Activated CD4-positive, alpha-beta T cell treated with anti-CD3 and anti-CD28 coated beads, Interleukin-2, amount 10 ng/mL, durations not matched to agents 7 days and 5 days (primary cell): ENCODE results near the gene MTMR8. TPM values are rescaled to one million over a fixed set of nuclear protein-coding genes. Genes with fewer than 3 reads are reported as not detected.
"Not testable (repeated sequence)": the region's sequence is repeated elsewhere in the genome, so short reads cannot be mapped to it uniquely, and the experiment has no call there.

Source experiments
- CTCF ChIA-PET: fragments of 350-600 bp; sonication (Branson Sonifier 250); formaldehyde crosslinking; loops from one replicate; lab custom pipeline; 2021; ENCODE audit warnings: antibody characterized with exemption; lab: Charles Lee
- POLR2A ChIA-PET: fragments of 350-600 bp; sonication (Branson Sonifier 250); formaldehyde crosslinking; loops from one replicate; lab custom pipeline; 2021; ENCODE audit warnings: antibody characterized with exemption; lab: Charles Lee
- DNase-seq: peaks from one replicate; pipeline ENCODE4 v3.0.0-alpha.2; 2020
- H3K27ac Mint-ChIP-seq: one replicate; pipeline ENCODE4 v1.8.0; 2021; ENCODE audit warnings: mild to moderate bottlenecking, moderate library complexity, mixed read lengths
- H3K27me3 Mint-ChIP-seq: one replicate; pipeline ENCODE4 v1.8.0; 2021; ENCODE audit warnings: mixed read lengths
- H3K36me3 Mint-ChIP-seq: one replicate; pipeline ENCODE4 v1.8.0; 2021; ENCODE audit warnings: low read depth, mixed read lengths
- H3K4me1 Mint-ChIP-seq: one replicate; pipeline ENCODE4 v1.8.0; 2021; ENCODE audit warnings: mixed read lengths
- H3K4me3 Mint-ChIP-seq: one replicate; pipeline ENCODE4 v1.8.0; 2021; ENCODE audit warnings: mild to moderate bottlenecking, moderate library complexity, mixed read lengths
- H3K9me3 Mint-ChIP-seq: one replicate; pipeline ENCODE4 v1.8.0; 2021; ENCODE audit warnings: mixed read lengths
- total RNA-seq, 2 experiments: library from RNA; stranded (reverse); gene quantifications; one replicate each; pipeline ENCODE4 v1.2.3, GENCODE V29; 2021

MTMR8 gene
- total RNA-seq, result 1 to 10 TPM; 4.9 to 5.0 TPM

GRCh38 chrX:64394874-64395567 lies at the start of gene MTMR8:
Gene MTMR8 (minus strand): TSS chrX:64395452. CDS start chrX:64395363, 89 bp downstream.
- ChIA-PET POLR2A (no interaction called here), CTCF (no interaction called here)
- H3K9me3 Mint-ChIP-seq, result no peaks in the 10 kb centered on the region

GRCh38 chrX:64439551-64439950 lies 44.3 kb upstream of the MTMR8 start:
- H3K27ac Mint-ChIP-seq, result no peak overlapping the region
- H3K36me3 Mint-ChIP-seq, result no peaks in the 10 kb centered on the region
- POLR2A ChIA-PET, result no interaction called here
- no peaks in the 10 kb centered on the region for H3K27me3 Mint-ChIP-seq
- H3K4me3 Mint-ChIP-seq, result no peak overlapping the region
- CTCF ChIA-PET, result no interaction called here
- H3K4me1 Mint-ChIP-seq, result no peaks in the 10 kb centered on the region
- no peak for DNase-seq
- peaks cover 1% of the 10 kb centered on the region for H3K9me3 Mint-ChIP-seq

More at GRCh38 chrX:64394874-64395567, at the start of gene MTMR8:
- Mint-ChIP-seq H3K4me3 (peak within 1 kb of the TSS; percentile 90), H3K27ac (peak within 1 kb of the TSS; percentile 85), H3K4me1 (peaks cover 22% of the 10 kb centered on the region), H3K36me3 (no peaks in the 10 kb centered on the region), H3K27me3 (no peaks in the 10 kb centered on the region)
- peak; percentile 81 for DNase-seq

GRCh38 chrX:64437665-64438064 lies 42.4 kb upstream of the MTMR8 start:
- POLR2A ChIA-PET, result no interaction called here
- Mint-ChIP-seq H3K4me3 (no peak overlapping the region), H3K9me3 (peaks cover 1% of the 10 kb centered on the region), H3K4me1 (no peaks in the 10 kb centered on the region), H3K36me3 (no peaks in the 10 kb centered on the region), H3K27me3 (no peaks in the 10 kb centered on the region), H3K27ac (no peak overlapping the region)
- CTCF ChIA-PET, result no interaction called here
- DNase-seq, result no peak

- DNase-seq, result no peak
- H3K27ac Mint-ChIP-seq, result no peak overlapping the region
- no peak overlapping the region for H3K4me3 Mint-ChIP-seq
- CTCF ChIA-PET, result no interaction called here
- POLR2A ChIA-PET, result no interaction called here
- H3K36me3 Mint-ChIP-seq, result no peaks in the 10 kb centered on the region
- H3K27me3 Mint-ChIP-seq, result no peaks in the 10 kb centered on the region
- H3K4me1 Mint-ChIP-seq, result no peaks in the 10 kb centered on the region
- H3K9me3 Mint-ChIP-seq, result peaks cover 1% of the 10 kb centered on the region
These were observed 42.0 kb upstream of the MTMR8 start for GRCh38 chrX:64437218-64437617.

- Mint-ChIP-seq H3K4me3 (no peak overlapping the region), H3K27me3 (no peaks in the 10 kb centered on the region), H3K9me3 (no peaks in the 10 kb centered on the region), H3K4me1 (no peaks in the 10 kb centered on the region), H3K36me3 (no peaks in the 10 kb centered on the region), H3K27ac (no peak overlapping the region)
- ChIA-PET POLR2A (no interaction called here), CTCF (interaction anchor here (0.7 kb wide), 1 partner anchor 670 kb away, joined by 3 read pairs; no protein-coding TSS in a partner anchor)
- DNase-seq, result no peak
These were observed 33.1 kb upstream of the MTMR8 start for GRCh38 chrX:64428371-64428770.

GRCh38 chrX:64427787-64428186 lies 32.5 kb upstream of the MTMR8 start:
- ChIA-PET POLR2A (interaction anchor here (0.6 kb wide), 1 partner anchor 1109 kb away, joined by 4 read pairs; no protein-coding TSS in a partner anchor), CTCF (interaction anchor here (0.6 kb wide), 1 partner anchor 505 kb away, joined by 3 read pairs; no protein-coding TSS in a partner anchor)
- Mint-ChIP-seq H3K4me3 (no peak overlapping the region), H3K27ac (no peak overlapping the region), H3K27me3 (no peaks in the 10 kb centered on the region), H3K9me3 (no peaks in the 10 kb centered on the region), H3K4me1 (no peaks in the 10 kb centered on the region), H3K36me3 (no peaks in the 10 kb centered on the region)
- no peak for DNase-seq

- POLR2A ChIA-PET, result interaction anchor here (0.6 kb wide), 1 partner anchor 1110 kb away, joined by 4 read pairs; no protein-coding TSS in a partner anchor
- H3K4me1 Mint-ChIP-seq, result no peaks in the 10 kb centered on the region
- H3K27ac Mint-ChIP-seq, result no peak overlapping the region
These were observed 32.0 kb upstream of the MTMR8 start for GRCh38 chrX:64427281-64427680.

GRCh38 chrX:64409730-64410129 lies 14.5 kb upstream of the MTMR8 start:
- H3K27ac Mint-ChIP-seq, H3K4me1 Mint-ChIP-seq, POLR2A ChIA-PET, DNase-seq, H3K4me3 Mint-ChIP-seq, CTCF ChIA-PET, H3K36me3 Mint-ChIP-seq, H3K27me3 Mint-ChIP-seq, H3K9me3 Mint-ChIP-seq: not testable (repeated sequence)

More at GRCh38 chrX:64427281-64427680, 32.0 kb upstream of the MTMR8 start:
- Mint-ChIP-seq H3K9me3 (no peaks in the 10 kb centered on the region), H3K4me3 (no peak overlapping the region), H3K36me3 (no peaks in the 10 kb centered on the region), H3K27me3 (no peaks in the 10 kb centered on the region)
- no peak for DNase-seq
- CTCF ChIA-PET, result interaction anchor here (0.6 kb wide), 1 partner anchor 504 kb away, joined by 3 read pairs; no protein-coding TSS in a partner anchor

GRCh38 chrX:64398088-64398487 lies 2.8 kb upstream of the MTMR8 start:
- CTCF ChIA-PET, result no interaction called here
- no peaks in the 10 kb centered on the region for H3K36me3 Mint-ChIP-seq

GRCh38 chrX:64395568-64395929 lies 297 bp upstream of the MTMR8 start:
- Mint-ChIP-seq H3K36me3 (no peaks in the 10 kb centered on the region), H3K9me3 (no peaks in the 10 kb centered on the region), H3K4me3 (peak overlapping the region; percentile 90), H3K4me1 (peaks cover 22% of the 10 kb centered on the region), H3K27ac (peak overlapping the region; percentile 85), H3K27me3 (no peaks in the 10 kb centered on the region)
- ChIA-PET CTCF (no interaction called here), POLR2A (no interaction called here)
- no peak for DNase-seq

More at GRCh38 chrX:64398088-64398487, 2.8 kb upstream of the MTMR8 start:
- Mint-ChIP-seq H3K4me1 (peaks cover 22% of the 10 kb centered on the region), H3K9me3 (no peaks in the 10 kb centered on the region), H3K27ac (no peak overlapping the region), H3K4me3 (no peak overlapping the region), H3K27me3 (no peaks in the 10 kb centered on the region)
- no peak for DNase-seq
- POLR2A ChIA-PET, result no interaction called here

- no peaks in the 10 kb centered on the region for H3K27me3 Mint-ChIP-seq
- ChIA-PET CTCF (no interaction called here), POLR2A (no interaction called here)
- no peaks in the 10 kb centered on the region for H3K36me3 Mint-ChIP-seq
- peak overlapping the region; percentile 90 for H3K4me3 Mint-ChIP-seq
- no peaks in the 10 kb centered on the region for H3K9me3 Mint-ChIP-seq
- H3K4me1 Mint-ChIP-seq, result peaks cover 22% of the 10 kb centered on the region
- H3K27ac Mint-ChIP-seq, result peak overlapping the region; percentile 85
- no peak for DNase-seq
These were observed 986 bp downstream of the MTMR8 start for GRCh38 chrX:64394059-64394873.

- Mint-ChIP-seq H3K36me3 (peaks cover 9% of the 10 kb centered on the region), H3K27me3 (no peaks in the 10 kb centered on the region), H3K4me1 (peaks cover 12% of the 10 kb centered on the region), H3K4me3 (no peak overlapping the region), H3K9me3 (peaks cover 7% of the 10 kb centered on the region), H3K27ac (no peak overlapping the region)
- DNase-seq, result no peak
- CTCF ChIA-PET, result no interaction called here
- POLR2A ChIA-PET, result no interaction called here
These were observed 5.8 kb downstream of the MTMR8 start for GRCh38 chrX:64389489-64389888.

GRCh38 chrX:64380789-64381188 lies 14.5 kb downstream of the MTMR8 start:
- H3K4me3 Mint-ChIP-seq, POLR2A ChIA-PET, H3K27me3 Mint-ChIP-seq, H3K27ac Mint-ChIP-seq, H3K4me1 Mint-ChIP-seq, CTCF ChIA-PET, DNase-seq: not testable (repeated sequence)
- peaks cover 30% of the 10 kb centered on the region for H3K9me3 Mint-ChIP-seq
- H3K36me3 Mint-ChIP-seq, result peaks cover 30% of the 10 kb centered on the region
